GM19455 (cell line): ENCODE measurements around the gene OVAAL.

Source experiments
- ATAC-seq: cut with Tn5 transposase; IDR thresholded peaks from one replicate; pipeline ENCODE4 v1.9.1; 2021; ENCODE audit not compliant: unreplicated experiment

Gene OVAAL

GRCh38 chr1:180558664-180559063 is at the start of gene OVAAL:
Gene OVAAL (plus strand): TSS chr1:180558964.
- ATAC-seq = no peak

DNA sequence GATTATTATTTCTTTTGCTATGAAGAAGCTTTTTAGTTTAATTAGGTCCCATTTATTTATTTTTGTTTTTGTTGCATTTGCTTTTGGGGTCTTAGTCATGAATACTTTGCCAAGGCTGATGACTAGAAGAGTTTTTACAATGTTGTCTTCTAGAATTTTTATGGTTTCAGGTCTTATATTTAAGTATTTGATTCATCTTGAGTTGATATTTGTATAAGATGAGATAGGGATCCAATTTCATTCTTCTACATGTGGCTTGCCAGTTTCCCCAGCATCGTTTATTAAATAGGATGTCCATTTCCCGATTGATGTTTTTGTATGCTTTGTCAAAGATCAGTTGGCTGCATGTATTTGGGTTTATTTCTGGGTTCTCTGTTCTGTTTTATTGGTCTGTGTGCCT is 47.9 kb upstream of the OVAAL start:
- no peak for ATAC-seq

- no peak for ATAC-seq
Observed at GRCh38 chr1:180513531-180513930, 45.2 kb upstream of the OVAAL start.

DNA sequence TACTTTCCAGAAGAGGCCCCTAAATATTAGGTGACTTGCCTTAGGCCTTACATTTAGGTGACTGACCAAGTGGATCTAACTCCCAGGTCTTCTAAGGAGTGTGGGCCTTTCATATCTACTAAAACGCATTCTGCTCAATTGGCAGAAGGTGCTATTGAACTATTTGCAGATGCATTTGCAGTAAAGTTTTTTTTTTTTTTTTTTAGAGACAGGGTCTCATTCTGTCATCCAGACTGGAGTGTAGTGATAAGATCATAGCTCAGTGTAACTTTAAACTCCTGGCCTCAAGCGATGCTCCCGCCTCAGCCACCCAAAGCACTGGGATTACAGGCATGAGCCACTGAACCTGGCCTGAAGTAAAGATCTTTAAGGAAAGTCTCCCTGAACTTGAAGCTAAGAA is 43.4 kb upstream of the OVAAL start:
- ATAC-seq = no peak

- ATAC-seq = peak; percentile 95
Observed at GRCh38 chr1:180515857-180516388, 42.8 kb upstream of the OVAAL start.

- no peak for ATAC-seq
Observed at GRCh38 chr1:180519846-180520245, 38.9 kb upstream of the OVAAL start.

- ATAC-seq = no peak
Observed at GRCh38 chr1:180521474-180522212, 37.1 kb upstream of the OVAAL start.

DNA sequence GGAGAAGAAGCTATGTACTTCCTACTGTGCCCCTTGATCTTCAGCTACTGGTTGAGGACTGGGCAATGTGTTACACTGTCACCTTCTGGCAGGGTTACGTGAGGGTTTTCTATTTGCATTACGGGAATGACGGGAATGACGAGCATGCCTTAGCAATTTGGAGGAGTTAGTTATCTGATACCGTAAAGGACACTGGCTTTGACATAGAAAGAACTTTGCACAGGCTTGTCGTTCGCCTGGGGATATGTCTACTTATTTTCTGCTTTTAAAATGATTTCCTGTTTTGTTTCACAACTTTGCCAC is 36.6 kb upstream of the OVAAL start:
- ATAC-seq = no peak

DNA sequence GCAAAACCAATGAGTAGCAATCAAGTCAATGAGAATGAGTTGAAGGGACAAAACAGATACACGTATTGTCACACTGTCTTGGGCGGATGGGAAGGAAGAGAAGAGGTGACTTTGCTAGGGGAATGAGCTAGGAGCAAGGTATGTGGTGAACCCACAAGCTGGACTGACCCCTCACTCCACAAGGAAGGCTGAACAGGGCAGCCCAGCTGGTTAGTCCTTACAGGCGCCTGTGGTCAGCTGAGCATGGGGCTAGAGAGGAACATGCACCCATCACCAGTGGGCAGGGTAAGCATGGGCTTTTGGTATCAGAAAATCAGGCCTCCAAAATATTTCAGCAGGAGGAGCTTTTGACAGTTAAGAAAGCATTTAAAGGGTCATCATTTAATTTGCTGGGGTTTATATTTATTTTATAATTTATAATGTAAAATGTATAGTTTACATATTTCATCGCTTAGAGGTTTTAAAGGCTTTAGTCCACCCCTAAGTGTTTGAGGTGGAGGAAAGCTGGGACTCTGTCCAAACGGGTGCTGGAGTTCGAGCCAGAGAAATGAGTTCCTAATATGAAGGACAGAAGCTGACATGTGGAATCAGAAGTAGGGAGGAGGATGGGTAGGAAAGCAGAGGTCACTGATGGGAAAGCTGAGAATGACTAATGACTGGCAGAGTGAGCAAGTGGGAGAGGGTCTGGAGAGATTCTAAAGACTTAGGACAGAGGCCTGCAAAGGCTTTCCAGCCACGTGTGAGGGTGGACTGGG is 34.4 kb upstream of the OVAAL start:
- no peak for ATAC-seq

DNA sequence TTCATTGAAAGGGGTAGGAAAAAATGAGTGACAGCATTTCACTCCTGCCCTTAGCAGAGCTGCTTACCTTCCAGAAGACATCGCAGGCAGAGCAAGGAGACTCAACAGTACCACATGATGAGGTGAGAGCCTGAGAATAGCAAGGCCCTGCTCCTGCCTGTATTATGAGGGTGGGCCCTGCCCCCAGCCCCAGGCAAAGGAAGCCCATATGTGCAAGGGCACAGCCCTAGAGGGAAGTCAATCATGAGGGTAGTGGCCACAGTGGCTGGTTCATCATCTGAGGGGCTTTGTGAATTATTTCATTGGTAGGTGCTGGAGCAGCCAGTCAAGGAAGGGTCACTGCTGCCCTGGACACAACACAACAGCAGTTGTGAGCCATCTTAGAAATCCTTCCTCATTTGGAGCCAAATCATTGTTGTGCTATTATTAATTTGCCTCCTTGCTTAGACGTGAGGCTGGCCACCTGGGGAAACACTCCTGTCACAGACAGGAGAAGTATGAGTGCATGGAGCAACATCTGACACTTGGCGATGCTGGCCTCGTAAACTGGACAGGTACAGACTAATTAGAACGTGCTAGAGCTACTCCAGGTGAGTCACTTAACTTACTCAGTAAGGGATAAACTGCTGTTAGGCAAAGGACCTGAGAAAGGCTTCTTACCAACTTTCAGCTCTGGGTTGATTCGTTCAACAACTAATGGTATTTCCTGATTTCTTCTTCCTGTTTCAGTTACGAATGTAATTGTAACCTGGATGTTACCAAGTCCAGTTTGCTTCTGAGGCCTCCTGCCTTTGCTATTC is 33.6 kb upstream of the OVAAL start:
- no peak for ATAC-seq

- no peak for ATAC-seq
Observed at GRCh38 chr1:180525715-180526039, 33.1 kb upstream of the OVAAL start.

DNA sequence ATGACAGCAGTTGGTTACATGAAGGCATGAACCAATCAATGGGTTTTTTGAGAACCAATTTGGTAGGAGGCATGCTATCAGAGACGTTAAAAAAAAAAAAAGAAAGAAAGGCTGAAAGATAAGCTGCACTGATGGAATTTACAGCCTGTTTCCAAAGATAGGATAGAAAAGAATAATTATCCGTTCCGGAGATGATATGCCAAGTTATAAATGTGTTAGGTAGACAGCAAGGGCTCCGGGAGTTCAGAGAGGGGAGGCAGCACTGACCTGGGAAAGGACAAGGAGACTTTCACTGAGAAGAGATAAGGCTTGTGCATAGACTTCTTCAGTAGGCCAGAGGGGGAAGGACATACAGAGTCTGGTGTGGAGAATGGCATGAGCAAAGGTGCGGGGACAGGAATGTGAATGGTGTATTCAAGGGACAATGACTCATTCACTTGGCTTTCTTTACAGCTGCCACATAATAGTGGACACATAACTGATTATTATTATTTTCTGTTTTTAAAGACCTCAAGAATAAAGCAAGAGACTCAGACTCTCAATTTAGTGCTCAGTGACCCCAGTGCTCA is 31.6 kb upstream of the OVAAL start:
- no peak for ATAC-seq

- ATAC-seq = no peak
Observed at GRCh38 chr1:180528868-180529470, 29.8 kb upstream of the OVAAL start.

DNA sequence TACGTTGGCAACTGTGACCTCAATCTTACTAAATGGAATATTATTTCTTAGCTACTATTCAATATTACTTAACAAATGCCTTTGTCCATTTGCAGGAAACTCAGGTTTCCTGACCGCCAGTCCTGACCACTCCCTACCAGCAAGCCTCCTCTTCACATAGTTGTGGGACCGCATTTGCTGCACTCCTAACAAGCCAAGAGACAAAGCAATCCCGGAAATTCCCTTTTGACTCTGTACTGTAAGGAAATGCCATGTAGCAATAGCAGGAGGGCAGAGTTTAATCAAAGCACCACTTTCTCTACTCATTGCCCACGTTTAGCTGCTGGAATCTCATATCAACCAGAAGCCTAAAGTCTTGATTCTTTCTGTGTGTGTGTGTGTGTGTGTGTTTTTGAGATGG is 28.3 kb upstream of the OVAAL start:
- no peak for ATAC-seq

- ATAC-seq = no peak
Observed at GRCh38 chr1:180532854-180533253, 25.9 kb upstream of the OVAAL start.

DNA sequence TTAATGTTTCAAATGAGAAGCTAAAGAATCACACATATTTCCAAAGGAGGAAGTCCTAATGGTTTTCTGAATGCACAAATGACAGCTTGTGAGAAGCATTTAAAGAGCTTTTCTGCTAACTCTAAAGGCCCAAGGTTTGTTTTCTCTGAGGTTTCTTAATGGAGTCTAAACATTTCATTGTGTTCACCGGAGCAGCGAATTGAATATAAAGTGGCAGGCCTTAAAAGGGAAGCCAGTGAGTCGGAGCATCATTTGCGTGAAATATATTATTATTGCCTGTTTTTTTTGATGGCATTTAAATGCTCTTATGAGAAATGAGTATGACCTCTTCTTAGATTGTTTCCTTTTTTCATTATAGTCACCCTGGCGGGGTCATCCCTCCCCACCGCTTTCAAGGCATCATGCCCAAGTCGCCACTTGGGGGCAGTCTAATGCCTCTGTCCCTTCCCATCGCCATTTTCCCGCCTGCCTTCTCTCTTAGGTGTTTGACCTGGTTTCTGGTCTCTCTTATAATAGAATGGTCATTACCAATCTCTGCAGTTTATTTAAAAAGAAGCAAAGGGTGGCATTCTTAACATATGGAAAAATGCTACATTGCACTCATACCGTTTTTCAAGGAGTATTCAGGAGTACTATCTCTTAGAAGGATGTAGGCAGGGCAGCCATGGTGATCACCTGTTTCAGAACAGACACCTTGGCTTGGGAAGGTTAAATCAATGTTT is 25.3 kb upstream of the OVAAL start:
- ATAC-seq = peak; percentile 75

- ATAC-seq = no peak
Observed at GRCh38 chr1:180534214-180534613, 24.6 kb upstream of the OVAAL start.

DNA sequence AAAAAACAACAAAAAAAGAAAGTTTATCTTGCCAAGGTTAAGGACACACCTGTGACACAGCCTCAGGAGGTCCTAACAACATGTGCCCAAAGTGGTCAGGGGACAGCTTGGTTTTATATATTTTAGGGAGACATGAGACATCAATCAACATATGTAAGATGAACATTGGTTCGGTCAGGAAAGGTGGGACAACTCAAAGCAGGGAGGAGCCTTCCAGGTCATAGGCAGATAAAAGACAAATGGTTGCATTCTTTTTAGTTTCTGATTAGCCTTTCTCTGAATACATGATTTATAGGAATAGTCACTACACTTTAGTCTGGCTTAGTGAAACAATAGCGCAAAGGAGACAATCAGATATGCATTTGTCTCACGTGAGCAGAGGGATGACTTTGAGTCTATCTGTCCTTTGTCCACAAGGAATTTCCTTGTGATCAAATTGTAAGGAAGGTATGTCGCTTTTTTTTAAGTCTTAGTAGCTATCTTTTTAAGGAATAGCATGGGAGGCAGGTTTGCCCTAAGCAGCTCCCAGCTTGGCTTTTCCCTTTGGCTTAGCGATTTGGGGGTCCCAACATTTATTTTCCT is 23.3 kb upstream of the OVAAL start:
- no peak for ATAC-seq

DNA sequence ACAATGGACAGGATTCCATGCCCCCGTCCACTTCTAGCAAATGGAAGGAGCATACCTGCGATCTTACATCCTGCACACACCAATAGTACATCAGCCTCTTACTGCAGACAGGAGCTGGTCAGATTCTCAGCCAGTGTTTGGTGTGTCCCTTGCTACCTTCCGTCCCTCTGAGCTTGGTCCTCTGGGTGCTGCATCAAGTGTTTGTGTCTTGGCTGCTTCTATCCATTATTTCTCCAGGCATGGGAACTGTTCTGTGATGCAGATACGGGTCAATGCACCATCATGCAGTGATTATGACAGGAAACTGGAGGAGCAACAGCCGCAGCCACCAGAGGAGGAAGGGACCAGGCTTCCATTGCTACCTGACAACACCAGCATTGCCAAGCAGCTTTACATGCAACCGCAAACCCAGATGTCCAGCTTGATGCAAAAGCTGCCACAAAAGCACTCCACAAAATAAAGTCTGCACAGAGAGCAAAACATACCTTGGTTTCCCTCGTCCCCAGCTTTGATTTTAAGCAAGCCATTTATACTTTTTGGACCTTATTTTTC is 21.9 kb upstream of the OVAAL start:
- ATAC-seq = no peak

DNA sequence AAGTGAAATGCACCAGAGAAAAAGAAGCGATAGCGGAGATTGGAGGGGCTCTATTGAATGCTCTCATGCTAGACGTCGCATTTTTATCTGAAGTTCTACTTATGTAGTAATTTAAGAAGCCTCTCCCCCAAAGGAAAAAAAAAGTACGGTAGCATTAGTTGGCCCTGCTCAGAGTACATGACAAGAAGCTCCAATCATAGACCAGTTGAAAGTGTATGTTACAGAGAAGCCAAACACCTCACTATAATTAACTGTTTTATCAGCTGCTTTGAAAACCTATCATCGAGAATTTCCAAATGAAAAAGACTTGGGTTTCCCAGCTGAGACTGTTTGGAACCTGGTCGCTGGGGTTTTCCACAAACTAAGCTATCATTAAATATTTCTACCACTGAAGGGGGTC is 19.6 kb upstream of the OVAAL start:
- ATAC-seq = no peak
